SK-N-SH (cell line): Measurements from ENCODE around the gene AP1M1.

Experiments
- CTCF ChIP-seq: fragments of 200-600 bp; sonication (generic); IDR thresholded peaks from 2 replicates; pipeline ENCODE4 v1.6.1; 2017; ENCODE audit warnings: antibody characterized with exemption, mild to moderate bottlenecking, moderate library complexity
- EP300 ChIP-seq, 2 experiments: IDR thresholded peaks; 2 replicates each; pipeline versions ENCODE4 v1.4.0 to v1.6.1; 2012; ENCODE audit warnings: borderline replicate concordance in 1 of 2, low read depth in 1 of 2, low read length in 1 of 2
- MXI1 ChIP-seq: IDR thresholded peaks from 2 replicates; pipeline ENCODE4 v1.6.1; 2012; ENCODE audit warnings: mild to moderate bottlenecking, low read depth, low read length, improper control_type of control experiment
- POLR2AphosphoS5 ChIP-seq: IDR thresholded peaks from 2 replicates; pipeline ENCODE4 v1.6.1; 2012; ENCODE audit warnings: low read depth, low read length
- RAD21 ChIP-seq: IDR thresholded peaks from 2 replicates; pipeline ENCODE4 v1.6.1; 2012; ENCODE audit warnings: mild to moderate bottlenecking, low read length
- REST ChIP-seq: IDR thresholded peaks from 2 replicates; pipeline ENCODE4 v1.6.1; 2012; ENCODE audit warnings: mild to moderate bottlenecking, low read depth, low read length, moderate library complexity
- SIN3A ChIP-seq: IDR thresholded peaks from 2 replicates; pipeline ENCODE4 v1.6.1; 2012; ENCODE audit warnings: low read depth, mild to moderate bottlenecking, low read length, moderate library complexity, borderline replicate concordance
- USF2 ChIP-seq: fragments of 150-350 bp; IDR thresholded peaks from 2 replicates; pipeline ENCODE4 v1.6.1; 2017; ENCODE audit warnings: antibody characterized with exemption, low read length, low read depth, borderline replicate concordance

GRCh38 chr19:16190736-16191135, 7.0 kb upstream of the AP1M1 start:
- no peak for TF ChIP-seq CTCF
- no peak for TF ChIP-seq EP300 (IDR thresholded peaks at IDR 0.05; ENCODE audit: borderline replicate concordance in 1 of 2, low read depth in 1 of 2, low read length in 1 of 2)
- TF ChIP-seq REST = no peak
- TF ChIP-seq USF2 = no peak
- TF ChIP-seq POLR2AphosphoS5 = no peak
- no peak for TF ChIP-seq MXI1
- no peak for TF ChIP-seq RAD21
- no peak for TF ChIP-seq SIN3A
